Adipocyte (in vitro differentiated cells): ENCODE data around the gene OR52A1.

Experiments
- DNase-seq: peaks from one replicate; pipeline ENCODE4 v3.0.0-alpha.2; 2015; ENCODE audit warnings: low read depth
- H3K27me3 ChIP-seq: replicated peaks from 2 replicates; pipeline ENCODE4 v1.7.0; 2013; ENCODE audit warnings: mild to moderate bottlenecking, low read length, moderate library complexity; ENCODE audit not compliant: control insufficient read depth, insufficient read depth
- H3K36me3 ChIP-seq: 2 replicates; pipeline ENCODE4 v1.7.0; 2013; ENCODE audit warnings: low read length, mild to moderate bottlenecking, moderate library complexity; ENCODE audit not compliant: control insufficient read depth, insufficient read depth, severe bottlenecking
- H3K4me1 ChIP-seq: 2 replicates; pipeline ENCODE4 v1.7.0; 2013; ENCODE audit warnings: mild to moderate bottlenecking, low read length, moderate library complexity; ENCODE audit not compliant: control insufficient read depth, insufficient read depth
- H3K4me3 ChIP-seq: 2 replicates; pipeline ENCODE4 v1.7.0; 2013; ENCODE audit warnings: mild to moderate bottlenecking, low read length, moderate library complexity
- H3K9ac ChIP-seq: 2 replicates; pipeline ENCODE4 v1.7.0; 2013; ENCODE audit warnings: mild to moderate bottlenecking, low read length, moderate library complexity
- H3K9me3 ChIP-seq: 2 replicates; pipeline ENCODE4 v1.7.0; 2013; ENCODE audit warnings: mild to moderate bottlenecking, low read length, moderate library complexity; ENCODE audit not compliant: control insufficient read depth

OR52A1 gene

DNA sequence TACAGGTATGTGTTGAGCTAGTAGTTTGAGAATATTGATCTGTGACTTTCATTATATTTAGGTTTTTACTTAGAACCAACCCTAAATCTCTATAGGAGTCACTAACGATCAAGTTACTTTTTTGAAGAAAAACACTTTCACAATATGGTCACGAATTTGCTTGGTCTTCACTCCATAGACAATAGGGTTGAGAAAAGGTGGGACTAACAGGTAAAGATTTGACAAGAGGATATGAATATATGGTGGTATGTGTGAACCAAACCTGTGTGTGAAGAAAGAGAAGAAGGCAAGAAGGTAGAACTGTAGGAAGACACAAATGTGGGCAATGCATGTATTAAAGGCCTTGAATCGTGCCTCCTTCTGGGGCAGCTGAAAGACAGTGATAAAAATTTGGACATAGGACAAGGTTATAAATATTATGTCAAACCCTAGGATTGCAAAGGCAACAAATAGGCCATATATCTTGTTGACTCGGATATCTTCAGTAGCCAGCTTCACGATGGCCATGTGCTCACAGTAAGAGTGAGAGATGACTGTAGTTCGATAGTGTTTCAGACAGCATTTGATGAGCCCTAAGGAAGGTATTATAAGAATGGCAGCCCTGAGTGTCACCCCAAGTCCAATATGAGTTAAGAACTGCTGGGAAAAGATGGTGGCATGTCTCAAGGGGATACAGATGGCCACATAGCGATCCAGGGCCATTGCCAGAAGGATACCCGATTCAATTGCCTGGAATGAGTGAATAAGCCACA, 22.8 kb downstream of the OR52A1 start:
- Histone ChIP-seq H3K4me3 (no peak overlapping the region), H3K9ac (no peak overlapping the region), H3K27me3 (no peaks in the 10 kb centered on the region), H3K9me3 (no peaks in the 10 kb centered on the region), H3K36me3 (no peaks in the 10 kb centered on the region), H3K4me1 (no peaks in the 10 kb centered on the region)
- no peak for DNase-seq

DNA sequence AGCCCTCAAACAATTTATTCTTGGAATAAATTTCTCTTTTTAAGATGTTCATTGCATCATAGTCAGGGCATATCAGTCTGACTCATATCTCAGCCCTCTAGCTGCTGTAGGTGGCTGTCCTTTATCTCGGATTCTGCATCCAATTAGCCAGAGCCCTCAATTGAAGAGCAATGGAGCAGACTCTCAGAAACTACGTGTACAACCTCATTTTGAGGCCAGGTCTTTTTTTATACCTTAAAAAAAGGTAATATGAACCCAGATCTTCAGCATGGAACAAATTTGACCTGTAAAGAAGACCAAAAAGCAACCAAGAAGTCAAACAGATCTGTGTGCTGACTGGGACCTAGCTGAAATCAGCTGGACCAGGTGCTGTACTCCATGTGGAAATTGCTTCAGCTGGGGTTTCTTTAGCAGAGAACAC, 25.1 kb downstream of the OR52A1 start:
- Histone ChIP-seq H3K27me3 (no peaks in the 10 kb centered on the region), H3K9ac (no peak overlapping the region), H3K4me3 (no peak overlapping the region), H3K4me1 (no peaks in the 10 kb centered on the region), H3K36me3 (no peaks in the 10 kb centered on the region), H3K9me3 (no peaks in the 10 kb centered on the region)
- DNase-seq = peak; percentile 53

DNA sequence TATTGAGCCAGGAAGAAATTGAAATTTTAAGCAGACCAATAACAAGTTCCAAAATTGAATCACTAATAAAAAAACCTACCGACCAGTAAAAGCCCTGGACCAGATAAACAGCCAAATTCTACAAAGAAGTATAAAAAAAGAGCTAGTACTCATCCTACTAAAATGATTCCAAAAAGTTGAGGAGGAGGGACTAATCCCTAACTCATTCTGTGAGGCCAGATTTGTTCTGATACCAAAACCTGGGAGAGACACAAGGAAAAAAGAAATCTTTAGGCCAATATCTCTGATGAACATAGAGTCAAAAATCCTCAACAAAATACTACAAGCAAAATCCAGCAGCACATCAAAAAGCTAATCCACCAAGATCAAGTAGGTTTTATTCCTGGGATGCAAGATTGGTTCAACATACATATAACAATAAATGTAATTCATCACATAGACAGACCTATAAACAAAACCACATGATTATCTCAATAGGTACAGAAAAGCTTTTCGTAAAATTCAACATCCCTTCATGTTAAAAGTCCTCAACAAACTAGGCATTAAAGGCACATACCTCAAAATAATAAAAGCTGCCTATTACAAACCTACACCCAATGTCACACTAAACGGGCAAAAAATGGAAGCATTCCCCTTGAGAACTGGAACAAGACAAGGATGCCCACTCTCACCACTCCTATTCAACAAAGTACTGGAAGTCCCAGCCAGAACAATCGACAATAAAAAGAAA, 29.5 kb downstream of the OR52A1 start:
- H3K9me3 ChIP-seq = no peaks in the 10 kb centered on the region
- H3K4me3 ChIP-seq = no peak overlapping the region
- DNase-seq = no peak
- no peaks in the 10 kb centered on the region for H3K36me3 ChIP-seq
- peaks cover 4% of the 10 kb centered on the region for H3K27me3 ChIP-seq
- no peak overlapping the region for H3K9ac ChIP-seq
- no peaks in the 10 kb centered on the region for H3K4me1 ChIP-seq

DNA sequence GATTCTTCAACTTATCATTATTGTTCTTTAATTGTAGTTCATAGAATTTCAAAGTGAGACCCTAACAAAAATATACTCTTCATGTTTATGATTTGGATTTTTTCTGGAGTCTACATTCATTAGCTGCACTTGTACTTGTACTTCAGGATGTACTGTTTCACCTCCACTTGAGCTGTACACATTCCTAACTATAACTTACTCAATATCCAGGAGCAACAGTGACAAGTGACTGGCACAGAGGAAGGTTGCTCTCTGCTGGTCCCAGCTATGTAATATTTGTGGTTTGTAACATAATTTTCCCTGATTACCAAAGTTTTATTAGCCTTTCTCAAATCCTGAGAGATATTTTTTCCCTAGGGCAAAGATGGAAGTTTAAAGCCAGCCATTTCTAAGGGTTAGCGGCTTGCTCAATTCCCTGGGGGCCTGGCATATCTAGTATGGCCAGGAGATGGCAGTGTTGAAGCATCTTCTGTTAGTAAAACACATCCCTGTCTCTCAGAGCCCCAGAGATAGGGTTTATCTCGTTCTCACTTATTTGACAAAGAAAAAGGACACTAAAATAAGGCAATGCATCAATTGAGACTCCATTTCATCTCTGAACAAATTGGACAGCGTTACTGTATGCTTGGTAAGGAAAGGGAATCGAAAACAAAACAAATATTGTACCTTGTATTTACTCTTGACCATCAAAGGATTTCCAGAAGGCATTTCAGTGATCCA, 30.6 kb downstream of the OR52A1 start:
- no peaks in the 10 kb centered on the region for H3K9me3 ChIP-seq
- no peaks in the 10 kb centered on the region for H3K36me3 ChIP-seq
- H3K27me3 ChIP-seq = peaks cover 4% of the 10 kb centered on the region
- no peaks in the 10 kb centered on the region for H3K4me1 ChIP-seq
- DNase-seq = peak; percentile 92
- no peak overlapping the region for H3K9ac ChIP-seq
- H3K4me3 ChIP-seq = no peak overlapping the region

DNA sequence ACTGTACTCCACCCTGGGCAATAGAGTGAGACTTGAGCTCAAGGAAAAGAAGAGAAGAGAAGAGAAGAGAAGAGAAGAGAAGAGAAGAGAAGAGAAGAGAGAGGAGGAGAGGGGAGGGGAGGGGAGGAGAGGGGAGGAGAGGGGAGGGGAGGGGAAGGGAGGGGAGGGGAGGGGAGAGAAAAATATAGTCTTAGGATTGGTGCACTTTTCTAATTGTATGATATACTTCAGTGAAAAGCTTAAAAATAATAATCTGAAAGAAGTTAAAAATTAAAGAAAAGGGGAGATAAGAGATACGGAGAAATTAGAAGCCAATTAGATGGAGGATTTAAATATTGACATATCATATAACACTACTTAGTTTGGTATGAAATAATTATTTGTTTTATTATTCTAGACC, 35.7 kb downstream of the OR52A1 start:
- Histone ChIP-seq H3K9me3 (peaks cover 4% of the 10 kb centered on the region), H3K9ac (no peak overlapping the region), H3K4me3 (no peak overlapping the region), H3K36me3 (no peaks in the 10 kb centered on the region), H3K27me3 (peaks cover 4% of the 10 kb centered on the region), H3K4me1 (no peaks in the 10 kb centered on the region)
- no peak for DNase-seq

DNA sequence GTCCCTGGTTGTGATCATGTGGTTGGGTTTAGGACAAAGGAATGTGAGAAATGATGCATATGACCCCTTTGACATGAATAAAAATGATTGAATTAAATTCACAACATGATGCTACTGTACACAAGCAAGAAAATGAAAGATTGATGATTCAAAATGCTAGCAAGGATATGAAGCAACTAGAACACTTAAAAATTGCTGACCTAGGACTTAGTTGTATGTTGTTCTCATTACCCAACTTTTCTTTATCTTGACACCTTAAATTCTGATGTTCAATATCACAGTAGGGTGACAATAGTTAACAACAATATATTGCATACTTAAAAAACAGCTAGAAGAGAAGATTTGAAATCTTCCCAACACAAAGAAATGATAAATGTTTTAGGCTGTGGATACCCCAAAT, 37.0 kb downstream of the OR52A1 start:
- no peaks in the 10 kb centered on the region for H3K27me3 ChIP-seq

DNA sequence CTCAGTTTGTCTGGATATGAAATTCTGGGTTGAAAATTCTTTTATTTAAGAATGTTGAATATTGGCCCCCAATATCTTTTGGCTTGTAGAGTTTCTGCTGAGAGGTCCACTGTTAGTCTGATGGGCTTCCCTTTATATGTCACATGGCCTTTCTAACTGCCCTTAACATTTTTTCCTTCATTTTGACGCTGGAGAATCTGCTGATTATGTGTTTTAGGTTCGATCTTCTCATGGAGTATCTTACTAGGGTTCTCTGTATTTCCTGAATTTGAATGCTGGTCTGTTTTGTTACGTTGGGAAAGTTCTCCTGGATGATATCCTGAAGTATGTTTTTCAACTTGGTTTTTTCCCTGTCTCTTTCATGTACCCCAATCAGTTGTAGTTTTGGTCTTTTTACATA, 39.2 kb downstream of the OR52A1 start:
- Histone ChIP-seq H3K9me3 (peaks cover 4% of the 10 kb centered on the region), H3K4me3 (no peak overlapping the region), H3K36me3 (no peaks in the 10 kb centered on the region), H3K4me1 (no peaks in the 10 kb centered on the region), H3K27me3 (no peaks in the 10 kb centered on the region), H3K9ac (no peak overlapping the region)
- no peak for DNase-seq

More for the DNA sequence above, 37.0 kb downstream of the OR52A1 start:
- Histone ChIP-seq H3K9ac (no peak overlapping the region), H3K4me3 (no peak overlapping the region), H3K9me3 (peaks cover 4% of the 10 kb centered on the region), H3K4me1 (no peaks in the 10 kb centered on the region), H3K36me3 (no peaks in the 10 kb centered on the region)
- DNase-seq = no peak

DNA sequence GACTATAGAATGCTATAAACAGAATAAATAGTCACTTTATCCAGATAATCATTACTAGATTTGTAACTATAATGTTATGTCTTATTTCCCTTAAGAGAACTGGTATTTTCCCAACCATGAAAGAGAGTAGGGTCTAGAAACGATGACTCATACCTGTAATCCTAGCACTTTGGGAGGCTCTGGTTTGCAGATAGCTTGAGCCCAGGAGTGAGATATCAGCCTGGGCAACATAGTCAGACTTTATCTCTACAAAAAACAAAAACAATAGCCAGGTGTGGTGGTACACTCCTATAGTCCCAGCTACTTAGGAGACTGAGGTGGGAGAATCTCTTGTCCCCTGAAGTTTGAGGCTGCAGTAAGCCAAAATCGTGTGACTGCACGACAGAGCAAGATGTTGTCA, 47.3 kb downstream of the OR52A1 start:
- Histone ChIP-seq H3K4me3 (no peak overlapping the region), H3K9me3 (no peaks in the 10 kb centered on the region), H3K27me3 (peaks cover 3% of the 10 kb centered on the region), H3K4me1 (no peaks in the 10 kb centered on the region), H3K36me3 (no peaks in the 10 kb centered on the region), H3K9ac (no peak overlapping the region)
- no peak for DNase-seq

DNA sequence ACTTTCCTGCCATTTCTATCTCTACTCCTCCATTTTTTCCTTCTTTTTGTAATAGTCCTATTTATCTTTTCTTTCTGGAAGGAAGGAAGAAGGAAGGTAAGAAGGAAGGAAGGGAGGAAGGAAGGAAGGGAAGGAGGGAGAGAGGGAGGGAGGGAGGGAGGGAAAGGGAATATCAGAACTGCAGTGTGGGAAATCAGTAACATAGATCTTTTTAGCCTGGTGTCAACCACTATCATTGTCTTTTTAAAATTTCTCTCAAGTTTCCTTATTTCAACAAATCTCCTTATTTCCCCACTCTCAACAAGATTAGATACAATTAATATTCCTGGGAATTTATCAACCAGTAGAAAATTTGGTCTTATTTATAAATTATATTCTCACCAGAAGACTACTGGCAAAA, 51.5 kb downstream of the OR52A1 start:
- Histone ChIP-seq H3K9me3 (no peaks in the 10 kb centered on the region), H3K4me3 (no peak overlapping the region), H3K4me1 (no peaks in the 10 kb centered on the region), H3K36me3 (no peaks in the 10 kb centered on the region), H3K9ac (no peak overlapping the region), H3K27me3 (peaks cover 3% of the 10 kb centered on the region)
- no peak for DNase-seq

DNA sequence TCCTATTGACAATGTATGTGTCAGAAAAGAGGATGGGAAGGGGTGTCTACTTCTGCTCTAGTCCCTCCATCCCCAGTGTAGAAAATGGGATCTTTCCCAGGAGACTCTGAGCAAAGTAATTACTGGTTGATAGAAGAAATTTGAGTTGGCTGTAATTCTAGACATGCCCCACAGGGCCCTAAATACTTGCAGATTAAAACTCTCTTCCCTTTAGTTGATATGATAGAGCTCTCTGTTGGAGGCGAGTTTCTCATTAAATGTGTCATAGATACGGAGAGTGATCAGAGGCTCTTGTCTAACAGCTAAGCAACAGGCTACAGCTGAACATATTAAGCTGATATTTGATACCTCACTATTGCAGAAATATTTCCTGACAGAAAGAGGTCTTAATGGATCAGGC, 52.3 kb downstream of the OR52A1 start:
- DNase-seq = no peak
- H3K4me3 ChIP-seq = no peak overlapping the region
- no peaks in the 10 kb centered on the region for H3K36me3 ChIP-seq
- no peak overlapping the region for H3K9ac ChIP-seq
- no peaks in the 10 kb centered on the region for H3K9me3 ChIP-seq
- peaks cover 3% of the 10 kb centered on the region for H3K27me3 ChIP-seq
- no peaks in the 10 kb centered on the region for H3K4me1 ChIP-seq

DNA sequence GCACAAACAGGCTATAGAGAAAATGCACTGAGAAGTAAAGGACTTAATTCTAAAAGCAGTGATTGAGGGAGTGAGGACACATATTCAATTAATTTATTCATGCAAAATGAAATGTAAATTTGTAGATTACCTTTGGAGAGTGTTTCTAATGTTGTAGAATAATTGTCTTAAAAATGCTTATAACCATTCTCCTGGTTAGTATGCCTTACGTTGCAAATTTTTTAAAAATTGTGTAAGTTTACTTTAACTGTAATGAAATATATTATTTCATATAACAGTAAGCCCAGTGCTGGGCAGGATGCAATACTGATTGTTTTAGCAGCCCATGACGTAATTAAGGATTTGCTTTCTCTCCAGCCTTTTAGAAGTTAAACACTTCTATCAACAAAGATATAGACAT, 58.5 kb downstream of the OR52A1 start:
- no peak for DNase-seq
- no peak overlapping the region for H3K9ac ChIP-seq
- H3K9me3 ChIP-seq = no peaks in the 10 kb centered on the region
- H3K27me3 ChIP-seq = no peaks in the 10 kb centered on the region
- no peak overlapping the region for H3K4me3 ChIP-seq
- H3K36me3 ChIP-seq = no peaks in the 10 kb centered on the region
- no peaks in the 10 kb centered on the region for H3K4me1 ChIP-seq
